ENCODE results near the gene MGST2. TPM values are rescaled to one million over a fixed set of nuclear protein-coding genes. Genes with fewer than 3 reads are reported as not detected.

MGST2 gene
- total RNA-seq, 2 donors from 2014 or later: 101 to 135 TPM

GRCh38 chr4:139740121-139740520 lies 74.5 kb downstream of the MGST2 start:
- H3K36me3 ChIP-seq: no peaks in the 10 kb centered on the region
- H3K4me1 ChIP-seq (replicated peaks): peaks cover 11% of the 10 kb centered on the region
- DNase-seq (ENCODE audit: low spot score): peak; percentile 29
- intact Hi-C loops (cut with DNase I): loop anchor here (5.0 kb wide), 1 partner anchor 77 kb away; no protein-coding TSS in a partner anchor
- H3K27ac ChIP-seq: peak overlapping the region; percentile 80 to 87
- no peak overlapping the region for H3K4me3 ChIP-seq
- no peaks in the 10 kb centered on the region for H3K27me3 ChIP-seq (replicated peaks; ENCODE audit: insufficient read depth)
- no peaks in the 10 kb centered on the region for H3K9me3 ChIP-seq
- 35% methylated on average over 5 of the region's 5 CpGs for WGBS
- TF ChIP-seq POLR2A (IDR thresholded peaks at IDR 0.05): no peak
- no peak for TF ChIP-seq POLR2AphosphoS5 (IDR thresholded peaks at IDR 0.05)
- TF ChIP-seq CTCF (IDR thresholded peaks at IDR 0.05): no peak

- Histone ChIP-seq H3K36me3 (no peaks in the 10 kb centered on the region), H3K9me3 (no peaks in the 10 kb centered on the region), H3K27ac (peak overlapping the region; percentile 80 to 87), H3K27me3 (replicated peaks; ENCODE audit: insufficient read depth) (no peaks in the 10 kb centered on the region), H3K4me3 (no peak overlapping the region), H3K4me1 (replicated peaks) (peaks cover 11% of the 10 kb centered on the region)
- peak; percentile 87 for DNase-seq (ENCODE audit: low spot score)
- WGBS: 15% methylated on average over 10 of the region's 10 CpGs
- no peak for TF ChIP-seq POLR2A (IDR thresholded peaks at IDR 0.05)
- TF ChIP-seq CTCF (IDR thresholded peaks at IDR 0.05): peak in 3 of 4 experiments; percentile 30 to 62 (median 44)
- TF ChIP-seq POLR2AphosphoS5 (IDR thresholded peaks at IDR 0.05): peak; percentile 92
- intact Hi-C loops (cut with DNase I): loop anchor here (5.0 kb wide), 1 partner anchor 77 kb away; no protein-coding TSS in a partner anchor
Measured at GRCh38 chr4:139740531-139741041, 75.0 kb downstream of the MGST2 start.

GRCh38 chr4:139743027-139743426 lies 77.4 kb downstream of the MGST2 start:
- Histone ChIP-seq H3K9me3 (no peaks in the 10 kb centered on the region), H3K4me3 (no peak overlapping the region), H3K36me3 (no peaks in the 10 kb centered on the region), H3K27ac (no peak overlapping the region), H3K4me1 (replicated peaks) (peaks cover 11% of the 10 kb centered on the region), H3K27me3 (replicated peaks; ENCODE audit: insufficient read depth) (no peaks in the 10 kb centered on the region)
- TF ChIP-seq POLR2A (IDR thresholded peaks at IDR 0.05): no peak
- no peak for TF ChIP-seq CTCF (IDR thresholded peaks at IDR 0.05)
- no peak for TF ChIP-seq POLR2AphosphoS5 (IDR thresholded peaks at IDR 0.05)
- DNase-seq (ENCODE audit: low spot score): no peak
- intact Hi-C loops (cut with DNase I): loop anchor here (5.0 kb wide), 1 partner anchor 74 kb away; no protein-coding TSS in a partner anchor
- 70% methylated on average over 5 of the region's 5 CpGs for WGBS

GRCh38 chr4:139744232-139744631 lies 78.6 kb downstream of the MGST2 start:
- WGBS: 58% methylated on average over 1 of the region's 1 CpG
- no peaks in the 10 kb centered on the region for H3K36me3 ChIP-seq

More at GRCh38 chr4:139744232-139744631, 78.6 kb downstream of the MGST2 start:
- no peak overlapping the region for H3K4me3 ChIP-seq
- H3K9me3 ChIP-seq: no peaks in the 10 kb centered on the region
- no peaks in the 10 kb centered on the region for H3K27me3 ChIP-seq (replicated peaks; ENCODE audit: insufficient read depth)
- DNase-seq (ENCODE audit: low spot score): no peak
- intact Hi-C loops (cut with DNase I): loop anchor here (5.0 kb wide), 1 partner anchor 73 kb away; no protein-coding TSS in a partner anchor
- TF ChIP-seq POLR2A (IDR thresholded peaks at IDR 0.05): no peak
- TF ChIP-seq CTCF (IDR thresholded peaks at IDR 0.05): no peak
- no peak for TF ChIP-seq POLR2AphosphoS5 (IDR thresholded peaks at IDR 0.05)
- H3K4me1 ChIP-seq (replicated peaks): peaks cover 11% of the 10 kb centered on the region
- no peak overlapping the region for H3K27ac ChIP-seq

Data from prostate gland (tissue), 2 donors.